Panc1 (cell line): ENCODE results near the gene SFTPB. TPM values are rescaled to one million over a fixed set of nuclear protein-coding genes. Genes with fewer than 3 reads are reported as not detected.

Experiments used
- ATAC-seq: fragments of 200-7000 bp; cut with Tn5 transposase; 2 replicates; pipeline ENCODE4 v1.9.1; 2020; ENCODE audit warnings: mild to moderate bottlenecking, moderate library complexity
- BruUV-seq: library from RNA; stranded (reverse); fragments of 400-500 nt; replicated peaks from 2 replicates; lab custom pipeline; 2021; lab: Mats Ljungman, UMichigan
- CTCF ChIA-PET: fragments of 300-600 bp; sonication (Branson Sonifier 250); formaldehyde crosslinking; loops from one replicate; lab custom pipeline; 2022; ENCODE audit warnings: antibody characterized with exemption; lab: Charles Lee
- POLR2A ChIA-PET: fragments of 300-600 bp; sonication (Branson Sonifier 250); formaldehyde crosslinking; loops from one replicate; lab custom pipeline; 2022; ENCODE audit warnings: antibody characterized with exemption; lab: Charles Lee
- DNase-seq: peaks from one replicate; pipeline ENCODE4 v3.0.0-alpha.2; 2010; ENCODE audit warnings: low read depth, low spot score
- H3K27ac ChIP-seq: 2 replicates; pipeline ENCODE4 v1.5.1; 2011; ENCODE audit warnings: mild to moderate bottlenecking, low read length, inconsistent platforms
- H3K27me3 ChIP-seq: fragments of 200-500 bp; sonication (Bioruptor generic); 2 replicates; pipeline ENCODE4 v1.6.0; 2014; ENCODE audit warnings: low read length, inconsistent platforms; ENCODE audit not compliant: control insufficient read depth, insufficient read depth
- H3K36me3 ChIP-seq: fragments of 200-500 bp; sonication (Bioruptor generic); 2 replicates; pipeline ENCODE4 v1.5.1; 2014; ENCODE audit warnings: inconsistent platforms, mild to moderate bottlenecking, low read length, moderate library complexity; ENCODE audit not compliant: control insufficient read depth, insufficient read depth
- H3K4me1 ChIP-seq: 2 replicates; pipeline ENCODE4 v1.5.1; 2011; ENCODE audit warnings: inconsistent platforms, mild to moderate bottlenecking, low read length, moderate library complexity; ENCODE audit not compliant: control insufficient read depth, insufficient read depth
- H3K4me3 ChIP-seq, 2 experiments: 2 replicates each; pipeline ENCODE4 v1.5.1; 2011 to 2012; ENCODE audit warnings: low read depth in 2 of 2, low read length in 2 of 2, mild to moderate bottlenecking in 2 of 2, inconsistent platforms in 1 of 2, moderate library complexity in 1 of 2
- H3K9me3 ChIP-seq: fragments of 200-500 bp; sonication (Bioruptor generic); 2 replicates; pipeline ENCODE4 v1.5.1; 2014; ENCODE audit warnings: low read depth, mild to moderate bottlenecking, inconsistent platforms, low read length, moderate library complexity; ENCODE audit not compliant: control insufficient read depth, insufficient read depth
- CTCF ChIP-seq: fragments of 450-650 bp; IDR thresholded peaks from 2 replicates; pipeline ENCODE4 v1.5.1; 2017; ENCODE audit warnings: mild to moderate bottlenecking
- POLR2AphosphoS5 ChIP-seq: IDR thresholded peaks from 2 replicates; pipeline ENCODE4 v1.6.1; 2012; ENCODE audit warnings: mild to moderate bottlenecking, low read depth, low read length, moderate library complexity
- SIN3A ChIP-seq: IDR thresholded peaks from 2 replicates; pipeline ENCODE4 v1.6.1; 2012; ENCODE audit warnings: low read depth, mild to moderate bottlenecking, low read length, moderate library complexity, borderline replicate concordance; ENCODE audit not compliant: insufficient read depth
- TCF7L2 ChIP-seq: IDR thresholded peaks from 2 replicates; pipeline ENCODE4 v1.6.1; 2011; ENCODE audit warnings: mild to moderate bottlenecking, low read depth, low read length, inconsistent platforms
- in situ Hi-C: cut with HindIII; loops from 2 replicates; pipeline ENCODE4 v1.10.0; 2016; ENCODE audit warnings: low sequenced_read_pairs, low pct_unique_long_range_greater_than_20kb
- intact Hi-C: fragments of 100-400 bp; cut with micrococcal nuclease; formaldehyde crosslinking; loops from one replicate; pipeline ENCODE4 v1.10.0; 2022; ENCODE audit not compliant: unreplicated experiment
- total RNA-seq: library from RNA; stranded (reverse); gene quantifications from one replicate; pipeline ENCODE4 v1.2.1, GENCODE V29; 2021; ENCODE audit not compliant: unreplicated experiment
- TF ChIP-seq, protein P1 (sequence below), 2 experiments: IDR thresholded peaks; 2 replicates each; pipeline ENCODE4 v1.6.1; 2011 to 2012; ENCODE audit warnings: low read depth in 2 of 2, control low read depth in 1 of 2, low read length in 1 of 2, mild to moderate bottlenecking in 1 of 2, moderate library complexity in 1 of 2; ENCODE audit not compliant: insufficient read depth in 1 of 2

The SFTPB gene
- total RNA-seq, 1 experiment from 2014 or later, result 5.6 TPM

- Histone ChIP-seq H3K4me3 (no peak overlapping the region), H3K36me3 (no peaks in the 10 kb centered on the region), H3K9me3 (no peaks in the 10 kb centered on the region), H3K27me3 (no peaks in the 10 kb centered on the region), H3K27ac (no peak overlapping the region), H3K4me1 (peaks cover 14% of the 10 kb centered on the region; the same call in 1 of the 2 replicates)
- ATAC-seq, result no peak
- ChIA-PET POLR2A (no interaction called here), CTCF (no interaction called here)
- intact Hi-C loops (no loop called here), in situ Hi-C loops (no loop called here)
- BruUV-seq, result no TSS peak
- no peak for DNase-seq
- no peak for TF ChIP-seq TCF7L2
- no peak for TF ChIP-seq SIN3A
- no peak for TF ChIP-seq CTCF
- TF ChIP-seq, protein P1, sequence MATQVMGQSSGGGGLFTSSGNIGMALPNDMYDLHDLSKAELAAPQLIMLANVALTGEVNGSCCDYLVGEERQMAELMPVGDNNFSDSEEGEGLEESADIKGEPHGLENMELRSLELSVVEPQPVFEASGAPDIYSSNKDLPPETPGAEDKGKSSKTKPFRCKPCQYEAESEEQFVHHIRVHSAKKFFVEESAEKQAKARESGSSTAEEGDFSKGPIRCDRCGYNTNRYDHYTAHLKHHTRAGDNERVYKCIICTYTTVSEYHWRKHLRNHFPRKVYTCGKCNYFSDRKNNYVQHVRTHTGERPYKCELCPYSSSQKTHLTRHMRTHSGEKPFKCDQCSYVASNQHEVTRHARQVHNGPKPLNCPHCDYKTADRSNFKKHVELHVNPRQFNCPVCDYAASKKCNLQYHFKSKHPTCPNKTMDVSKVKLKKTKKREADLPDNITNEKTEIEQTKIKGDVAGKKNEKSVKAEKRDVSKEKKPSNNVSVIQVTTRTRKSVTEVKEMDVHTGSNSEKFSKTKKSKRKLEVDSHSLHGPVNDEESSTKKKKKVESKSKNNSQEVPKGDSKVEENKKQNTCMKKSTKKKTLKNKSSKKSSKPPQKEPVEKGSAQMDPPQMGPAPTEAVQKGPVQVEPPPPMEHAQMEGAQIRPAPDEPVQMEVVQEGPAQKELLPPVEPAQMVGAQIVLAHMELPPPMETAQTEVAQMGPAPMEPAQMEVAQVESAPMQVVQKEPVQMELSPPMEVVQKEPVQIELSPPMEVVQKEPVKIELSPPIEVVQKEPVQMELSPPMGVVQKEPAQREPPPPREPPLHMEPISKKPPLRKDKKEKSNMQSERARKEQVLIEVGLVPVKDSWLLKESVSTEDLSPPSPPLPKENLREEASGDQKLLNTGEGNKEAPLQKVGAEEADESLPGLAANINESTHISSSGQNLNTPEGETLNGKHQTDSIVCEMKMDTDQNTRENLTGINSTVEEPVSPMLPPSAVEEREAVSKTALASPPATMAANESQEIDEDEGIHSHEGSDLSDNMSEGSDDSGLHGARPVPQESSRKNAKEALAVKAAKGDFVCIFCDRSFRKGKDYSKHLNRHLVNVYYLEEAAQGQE (IDR thresholded peaks at IDR 0.05; ENCODE audit: insufficient read depth in 1 of 2, low read depth in 2 of 2, low read length in 1 of 2), result no peak
- TF ChIP-seq POLR2AphosphoS5, result no peak
These were observed 31.3 kb upstream of the SFTPB start for GRCh38 chr2:85699325-85699724.

- intact Hi-C loops, result no loop called here
- no peak overlapping the region for H3K4me3 ChIP-seq
- in situ Hi-C loops, result no loop called here
- BruUV-seq, result no TSS peak
- no peak for TF ChIP-seq POLR2AphosphoS5
- TF ChIP-seq, protein P1 (IDR thresholded peaks at IDR 0.05; ENCODE audit: insufficient read depth in 1 of 2, low read depth in 2 of 2, low read length in 1 of 2), result no peak
- no peak for TF ChIP-seq SIN3A
- TF ChIP-seq TCF7L2, result no peak
- no peak for TF ChIP-seq CTCF
- H3K36me3 ChIP-seq, result no peaks in the 10 kb centered on the region
- ChIA-PET CTCF (no interaction called here), POLR2A (no interaction called here)
- H3K27ac ChIP-seq, result no peak overlapping the region
- H3K4me1 ChIP-seq, result peaks cover 14% of the 10 kb centered on the region; the same call in 1 of the 2 replicates
- ATAC-seq (no peak), DNase-seq (no peak)
- no peaks in the 10 kb centered on the region for H3K9me3 ChIP-seq
- H3K27me3 ChIP-seq, result no peaks in the 10 kb centered on the region
These were observed 30.9 kb upstream of the SFTPB start for GRCh38 chr2:85698880-85699254.
